ENCODE results near the gene NEDD4L. TPM values are rescaled to one million over a fixed set of nuclear protein-coding genes. Genes with fewer than 3 reads are reported as not detected.

Gene NEDD4L
- total RNA-seq, 8 experiments from 2014 or later = 51.2 to 394 (median 65.0) TPM

GRCh38 chr18:58103339-58103985, 59.4 kb downstream of the NEDD4L start:
- Histone ChIP-seq H3K4me1 (replicated peaks in 1 of 2) (peaks cover 18 to 24% of the 10 kb centered on the region in 2 donors), H3K27ac (no peak overlapping the region), H3K4me3 (no peak overlapping the region)
- peak in 3 of 8 experiments; percentile 2 to 42 (median 16) for ATAC-seq (replicated peaks in 6 of 8)
- WGBS, 10 experiments = 20 to 100% (median 71%) methylated on average over 1 to 5 of the region's 6 CpGs
- in situ Hi-C loops (cut with MboI; ENCODE audit: low pct_unique_long_range_greater_than_20kb in 2 of 9, low sequenced_read_pairs in 9 of 9, unreplicated experiment in 9 of 9) = no loop called here

GRCh38 chr18:58104096-58104495, 60.1 kb downstream of the NEDD4L start:
- no peak overlapping the region for H3K4me3 ChIP-seq
- H3K27ac ChIP-seq = no peak overlapping the region
- no peak for ATAC-seq (replicated peaks in 6 of 8)
- H3K4me1 ChIP-seq (replicated peaks in 1 of 2) = peaks cover 18 to 24% of the 10 kb centered on the region in 2 donors
- 76 to 100% (median 94%) methylated on average over 3 to 12 of the region's 12 CpGs; no CpG with 5 or more reads in 1 of the 10 experiments for WGBS, 10 experiments
- in situ Hi-C loops (cut with MboI; ENCODE audit: low pct_unique_long_range_greater_than_20kb in 2 of 9, low sequenced_read_pairs in 9 of 9, unreplicated experiment in 9 of 9) = no loop called here

GRCh38 chr18:58105206-58105887, 61.3 kb downstream of the NEDD4L start:
- H3K4me3 ChIP-seq = no peak overlapping the region
- 30 to 89% (median 77%) methylated on average over 2 to 7 of the region's 10 CpGs; no CpG with 5 or more reads in 1 of the 10 experiments for WGBS, 10 experiments
- H3K27ac ChIP-seq = no peak overlapping the region
- in situ Hi-C loops (cut with MboI; ENCODE audit: low pct_unique_long_range_greater_than_20kb in 2 of 9, low sequenced_read_pairs in 9 of 9, unreplicated experiment in 9 of 9) = no loop called here
- peak in 4 of 8 experiments; percentile 8 to 50 (median 28) for ATAC-seq (replicated peaks in 6 of 8)
- peaks cover 18 to 24% of the 10 kb centered on the region in 2 donors for H3K4me1 ChIP-seq (replicated peaks in 1 of 2)

- in situ Hi-C loops (cut with MboI; ENCODE audit: low pct_unique_long_range_greater_than_20kb in 2 of 9, low sequenced_read_pairs in 9 of 9, unreplicated experiment in 9 of 9) = no loop called here
- WGBS, 10 experiments = 0 to 100% (median 52%) methylated on average over 1 to 3 of the region's 3 CpGs; no CpG with 5 or more reads in 4 of the 10 experiments
- Histone ChIP-seq H3K4me1 (replicated peaks in 1 of 2) (peaks cover 18 to 24% of the 10 kb centered on the region in 2 donors), H3K27ac (no peak overlapping the region), H3K4me3 (no peak overlapping the region)
- peak in 7 of 8 experiments; percentile 2 to 59 (median 46) for ATAC-seq (replicated peaks in 6 of 8)
These were observed 61.8 kb downstream of the NEDD4L start for GRCh38 chr18:58105888-58106260.

GRCh38 chr18:58106289-58107070, 62.5 kb downstream of the NEDD4L start:
- in situ Hi-C loops (cut with MboI; ENCODE audit: low pct_unique_long_range_greater_than_20kb in 2 of 9, low sequenced_read_pairs in 9 of 9, unreplicated experiment in 9 of 9) = no loop called here
- WGBS, 10 experiments = 20 to 100% (median 84%) methylated on average over 1 to 3 of the region's 6 CpGs; no CpG with 5 or more reads in 1 of the 10 experiments
- Histone ChIP-seq H3K4me3 (no peak overlapping the region), H3K4me1 (replicated peaks in 1 of 2) (peaks cover 18 to 24% of the 10 kb centered on the region in 2 donors), H3K27ac (no peak overlapping the region)
- ATAC-seq (replicated peaks in 6 of 8) = no peak

GRCh38 chr18:58109256-58109655, 65.2 kb downstream of the NEDD4L start:
- Histone ChIP-seq H3K27ac (no peak overlapping the region), H3K4me1 (replicated peaks in 1 of 2) (peaks cover 5 to 11% of the 10 kb centered on the region in 2 donors), H3K4me3 (no peak overlapping the region)
- peak in 1 of 8 experiments; percentile 23 for ATAC-seq (replicated peaks in 6 of 8)
- 50 to 100% (median 93%) methylated on average over 1 to 2 of the region's 2 CpGs; no CpG with 5 or more reads in 5 of the 10 experiments for WGBS, 10 experiments
- in situ Hi-C loops (cut with MboI; ENCODE audit: low pct_unique_long_range_greater_than_20kb in 2 of 9, low sequenced_read_pairs in 9 of 9, unreplicated experiment in 9 of 9) = no loop called here

GRCh38 chr18:58110398-58110797, 66.4 kb downstream of the NEDD4L start:
- 0 to 75% (median 50%) methylated on average over 1 of the region's 6 CpGs; no CpG with 5 or more reads in 7 of the 10 experiments for WGBS, 10 experiments
- no peak overlapping the region for H3K27ac ChIP-seq
- in situ Hi-C loops (cut with MboI; ENCODE audit: low pct_unique_long_range_greater_than_20kb in 2 of 9, low sequenced_read_pairs in 9 of 9, unreplicated experiment in 9 of 9) = loop anchor here in 1 of 9 experiments (10.0 kb wide), 1 partner anchor 46 kb away; no protein-coding TSS in a partner anchor
- H3K4me1 ChIP-seq (replicated peaks in 1 of 2) = peaks cover 5 to 7% of the 10 kb centered on the region in 2 donors
- no peak overlapping the region for H3K4me3 ChIP-seq
- no peak for ATAC-seq (replicated peaks in 6 of 8)

- WGBS, 10 experiments = 80 to 100% (median 100%) methylated on average over 1 of the region's 1 CpG
These were observed 68.1 kb downstream of the NEDD4L start for GRCh38 chr18:58112174-58112573.

GRCh38 chr18:58113337-58113736, 69.3 kb downstream of the NEDD4L start:
- in situ Hi-C loops (cut with MboI; ENCODE audit: low pct_unique_long_range_greater_than_20kb in 2 of 9, low sequenced_read_pairs in 9 of 9, unreplicated experiment in 9 of 9) = loop anchor here in 1 of 9 experiments (10.0 kb wide), 1 partner anchor 49 kb away; no protein-coding TSS in a partner anchor
- Histone ChIP-seq H3K4me3 (no peak overlapping the region), H3K27ac (no peak overlapping the region), H3K4me1 (replicated peaks in 1 of 2) (peaks cover 8 to 10% of the 10 kb centered on the region in 2 donors)
- no peak for ATAC-seq (replicated peaks in 6 of 8)
- 77 to 100% (median 92%) methylated on average over 1 to 3 of the region's 3 CpGs; no CpG with 5 or more reads in 6 of the 10 experiments for WGBS, 10 experiments

More at GRCh38 chr18:58112174-58112573, 68.1 kb downstream of the NEDD4L start:
- H3K27ac ChIP-seq = no peak overlapping the region
- peaks cover 0 to 3% of the 10 kb centered on the region in 2 donors for H3K4me1 ChIP-seq (replicated peaks in 1 of 2)
- no peak overlapping the region for H3K4me3 ChIP-seq
- in situ Hi-C loops (cut with MboI; ENCODE audit: low pct_unique_long_range_greater_than_20kb in 2 of 9, low sequenced_read_pairs in 9 of 9, unreplicated experiment in 9 of 9) = loop anchor here in 1 of 9 experiments (10.0 kb wide), 1 partner anchor 47 kb away; no protein-coding TSS in a partner anchor
- ATAC-seq (replicated peaks in 6 of 8) = no peak

- ATAC-seq (replicated peaks in 6 of 8) = no peak
These were observed 70.7 kb downstream of the NEDD4L start for GRCh38 chr18:58114766-58115165.

GRCh38 chr18:58116818-58117217, 72.8 kb downstream of the NEDD4L start:
- 0 to 100% (median 93%) methylated on average over 1 to 3 of the region's 4 CpGs; no CpG with 5 or more reads in 1 of the 10 experiments for WGBS, 10 experiments
- peak in 1 of 8 experiments; percentile 41 for ATAC-seq (replicated peaks in 6 of 8)
- Histone ChIP-seq H3K27ac (no peak overlapping the region), H3K4me3 (no peak overlapping the region), H3K4me1 (replicated peaks in 1 of 2) (peaks cover 8 to 10% of the 10 kb centered on the region in 2 donors)
- in situ Hi-C loops (cut with MboI; ENCODE audit: low pct_unique_long_range_greater_than_20kb in 2 of 9, low sequenced_read_pairs in 9 of 9, unreplicated experiment in 9 of 9) = loop anchor here in 1 of 9 experiments (10.0 kb wide), 1 partner anchor 52 kb away; no protein-coding TSS in a partner anchor

More at GRCh38 chr18:58114766-58115165, 70.7 kb downstream of the NEDD4L start:
- no peak overlapping the region for H3K4me3 ChIP-seq
- WGBS, 10 experiments = 82 to 100% (median 100%) methylated on average over 2 to 6 of the region's 6 CpGs; no CpG with 5 or more reads in 1 of the 10 experiments
- H3K4me1 ChIP-seq (replicated peaks in 1 of 2) = peaks cover 8 to 10% of the 10 kb centered on the region in 2 donors
- no peak overlapping the region for H3K27ac ChIP-seq
- in situ Hi-C loops (cut with MboI; ENCODE audit: low pct_unique_long_range_greater_than_20kb in 2 of 9, low sequenced_read_pairs in 9 of 9, unreplicated experiment in 9 of 9) = loop anchor here in 1 of 9 experiments (10.0 kb wide), 1 partner anchor 50 kb away; no protein-coding TSS in a partner anchor

GRCh38 chr18:58117786-58118403, 73.9 kb downstream of the NEDD4L start:
- in situ Hi-C loops (cut with MboI; ENCODE audit: low pct_unique_long_range_greater_than_20kb in 2 of 9, low sequenced_read_pairs in 9 of 9, unreplicated experiment in 9 of 9) = loop anchor here in 1 of 9 experiments (10.0 kb wide), 1 partner anchor 53 kb away; no protein-coding TSS in a partner anchor
- Histone ChIP-seq H3K4me1 (replicated peaks in 1 of 2) (peaks cover 8 to 10% of the 10 kb centered on the region in 2 donors), H3K27ac (no peak overlapping the region), H3K4me3 (no peak overlapping the region)
- 20 to 96% (median 75%) methylated on average over 2 to 6 of the region's 8 CpGs; no CpG with 5 or more reads in 2 of the 10 experiments for WGBS, 10 experiments
- peak; percentile 28 to 84 (median 63) for ATAC-seq (replicated peaks in 6 of 8)
